ENCODE data around the gene POC5.
"Not testable (repeated sequence)": the region's sequence is repeated elsewhere in the genome, so short reads cannot be mapped to it uniquely, and the experiment has no call there.

POC5 gene

DNA sequence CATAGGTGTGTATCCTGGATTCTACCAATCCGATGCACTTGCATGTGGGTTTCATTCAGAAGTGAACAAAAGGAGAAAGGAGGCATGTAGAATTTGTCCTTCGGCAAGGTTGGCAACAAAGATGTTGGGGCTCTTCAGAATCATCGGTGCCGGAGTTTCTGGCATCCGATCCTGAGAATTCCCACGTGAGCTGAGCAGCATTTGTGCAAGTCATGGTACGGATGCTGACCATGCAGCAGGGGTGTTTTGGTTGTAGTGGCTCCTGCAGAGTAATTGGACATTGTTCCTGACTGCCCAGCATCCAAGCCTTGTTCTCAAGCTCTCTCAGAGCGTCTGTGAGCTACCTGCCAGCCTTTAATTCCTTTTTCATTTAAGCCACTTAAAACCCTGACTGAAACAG is 19.0 kb upstream of the POC5 start:
- CTCF ChIA-PET: interaction anchor here (0.8 to 3.8 kb wide), 4 partner anchors 8 to 439 kb away, joined by 3 to 29 read pairs (median 8); no protein-coding TSS in a partner anchor
- POLR2A ChIA-PET: no interaction called here
- DNase-seq (ENCODE audit: extremely low spot score): no peak
- TF ChIP-seq, protein P1, sequence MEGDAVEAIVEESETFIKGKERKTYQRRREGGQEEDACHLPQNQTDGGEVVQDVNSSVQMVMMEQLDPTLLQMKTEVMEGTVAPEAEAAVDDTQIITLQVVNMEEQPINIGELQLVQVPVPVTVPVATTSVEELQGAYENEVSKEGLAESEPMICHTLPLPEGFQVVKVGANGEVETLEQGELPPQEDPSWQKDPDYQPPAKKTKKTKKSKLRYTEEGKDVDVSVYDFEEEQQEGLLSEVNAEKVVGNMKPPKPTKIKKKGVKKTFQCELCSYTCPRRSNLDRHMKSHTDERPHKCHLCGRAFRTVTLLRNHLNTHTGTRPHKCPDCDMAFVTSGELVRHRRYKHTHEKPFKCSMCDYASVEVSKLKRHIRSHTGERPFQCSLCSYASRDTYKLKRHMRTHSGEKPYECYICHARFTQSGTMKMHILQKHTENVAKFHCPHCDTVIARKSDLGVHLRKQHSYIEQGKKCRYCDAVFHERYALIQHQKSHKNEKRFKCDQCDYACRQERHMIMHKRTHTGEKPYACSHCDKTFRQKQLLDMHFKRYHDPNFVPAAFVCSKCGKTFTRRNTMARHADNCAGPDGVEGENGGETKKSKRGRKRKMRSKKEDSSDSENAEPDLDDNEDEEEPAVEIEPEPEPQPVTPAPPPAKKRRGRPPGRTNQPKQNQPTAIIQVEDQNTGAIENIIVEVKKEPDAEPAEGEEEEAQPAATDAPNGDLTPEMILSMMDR (IDR thresholded peaks at IDR 0.05; ENCODE audit: control extremely low read depth, extremely low read depth, low read depth, missing control alignments): no peak

DNA sequence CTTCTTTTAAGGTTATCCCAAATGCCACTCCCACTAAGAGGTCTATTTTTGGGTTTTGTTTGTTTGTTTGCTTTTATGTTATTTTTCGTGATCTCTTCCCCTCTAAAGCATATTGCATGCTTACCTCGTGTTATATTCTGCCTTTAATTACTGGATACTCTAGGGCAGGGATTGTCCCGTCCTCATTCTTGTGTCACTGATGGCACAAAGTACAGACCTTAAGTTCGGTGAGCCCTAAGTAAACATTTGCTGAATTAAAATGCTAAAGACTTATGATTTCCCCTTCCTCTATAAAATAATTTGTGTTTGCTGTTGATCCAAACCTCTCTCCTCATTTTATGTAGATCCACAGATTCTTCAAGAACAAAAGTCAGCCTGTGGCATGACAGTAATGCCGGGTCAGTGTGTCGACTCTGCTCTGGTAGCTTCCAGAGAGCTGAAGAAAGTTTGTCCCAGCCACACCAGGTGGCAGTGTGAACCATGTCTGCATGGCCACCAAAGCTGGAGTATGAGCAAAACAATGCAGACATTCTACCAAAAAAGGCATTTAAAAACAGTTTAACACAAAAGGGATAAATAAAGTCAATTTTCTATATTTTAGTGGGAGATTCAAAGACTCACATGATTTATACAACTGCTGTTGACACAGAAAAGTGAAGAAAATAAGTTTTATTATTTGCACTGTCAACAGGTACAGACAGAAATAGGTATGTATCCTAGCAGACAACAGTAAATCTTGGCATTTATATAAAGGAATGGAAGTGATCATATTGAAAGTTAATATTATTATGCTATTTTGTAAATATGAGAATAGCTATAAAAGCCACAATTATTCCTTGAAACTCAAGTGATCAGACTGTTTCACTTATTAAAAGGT is 17.9 kb upstream of the POC5 start:
- TF ChIP-seq, protein P1 (IDR thresholded peaks at IDR 0.05; ENCODE audit: control extremely low read depth, extremely low read depth, low read depth, missing control alignments): peak; percentile 63
- ChIA-PET CTCF (interaction anchor here (0.7 to 3.8 kb wide), 12 partner anchors 9 to 533 kb away, joined by 3 to 29 read pairs (median 4); no protein-coding TSS in a partner anchor), POLR2A (no interaction called here)
- peak; percentile 36 for DNase-seq (ENCODE audit: extremely low spot score)

- TF ChIP-seq, protein P1 (IDR thresholded peaks at IDR 0.05; ENCODE audit: control extremely low read depth, extremely low read depth, low read depth, missing control alignments): no peak
- ChIA-PET CTCF (interaction anchor here (1.5 kb wide), 1 partner anchor 520 kb away, joined by 3 read pairs; no protein-coding TSS in a partner anchor), POLR2A (no interaction called here)
- no peak for DNase-seq (ENCODE audit: extremely low spot score)
These were observed 16.5 kb upstream of the POC5 start for GRCh38 chr5:75733767-75734166.

DNA sequence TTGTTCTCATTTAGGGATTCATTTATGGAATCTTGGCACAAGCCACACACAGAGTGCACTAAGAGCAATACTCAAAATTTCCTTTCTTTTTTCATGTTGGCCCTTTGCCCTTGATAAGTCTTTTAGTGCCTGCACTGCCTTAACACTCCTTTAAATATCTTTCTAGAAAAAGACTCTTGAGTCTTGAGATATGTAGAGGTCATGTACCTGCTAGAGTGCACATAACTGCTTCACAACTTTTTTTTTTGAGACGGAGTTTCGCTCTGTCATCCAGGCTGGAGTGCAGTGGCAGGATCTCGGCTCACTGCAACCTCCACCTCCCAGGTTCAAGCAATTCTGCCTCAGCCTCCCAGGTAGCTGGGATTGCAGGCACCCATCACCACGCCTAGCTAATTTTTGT is 14.3 kb upstream of the POC5 start:
- CTCF ChIA-PET: interaction anchor here (1.4 kb wide), 1 partner anchor 444 kb away, joined by 4 read pairs; no protein-coding TSS in a partner anchor
- DNase-seq (ENCODE audit: extremely low spot score); POLR2A ChIA-PET: not testable (repeated sequence)

DNA sequence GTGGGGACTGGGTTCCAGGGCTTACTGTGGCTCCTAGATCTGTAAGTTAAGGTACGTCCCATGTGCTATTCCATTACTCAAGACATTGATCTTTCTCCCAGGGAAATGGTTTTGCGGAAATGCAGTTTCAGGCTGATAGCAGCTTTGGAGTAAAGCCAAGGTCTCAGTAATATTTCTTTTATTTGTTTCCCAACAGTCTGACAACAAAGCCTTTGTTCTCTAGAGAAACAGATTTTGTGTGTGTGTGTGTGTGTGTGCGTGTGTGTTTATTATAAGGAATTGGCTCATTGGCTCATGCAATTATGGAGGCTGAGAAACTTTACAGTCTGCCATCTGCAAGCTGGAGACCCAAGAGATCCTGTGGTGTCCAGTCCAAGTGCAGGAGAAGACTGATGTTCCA is 12.1 kb upstream of the POC5 start:
- TF ChIP-seq, protein P1 (IDR thresholded peaks at IDR 0.05; ENCODE audit: control extremely low read depth, extremely low read depth, low read depth, missing control alignments): no peak
- CTCF ChIA-PET: no interaction called here
- DNase-seq (ENCODE audit: extremely low spot score): no peak
- POLR2A ChIA-PET: no interaction called here

- TF ChIP-seq, protein P1 (IDR thresholded peaks at IDR 0.05; ENCODE audit: control extremely low read depth, extremely low read depth, low read depth, missing control alignments): no peak
- ChIA-PET CTCF (interaction anchor here (1.3 to 1.6 kb wide), 3 partner anchors 9 to 447 kb away, joined by 3 to 5 read pairs (median 4); no protein-coding TSS in a partner anchor), POLR2A (no interaction called here)
- no peak for DNase-seq (ENCODE audit: extremely low spot score)
These were observed 10.7 kb upstream of the POC5 start for GRCh38 chr5:75727931-75728330.

DNA sequence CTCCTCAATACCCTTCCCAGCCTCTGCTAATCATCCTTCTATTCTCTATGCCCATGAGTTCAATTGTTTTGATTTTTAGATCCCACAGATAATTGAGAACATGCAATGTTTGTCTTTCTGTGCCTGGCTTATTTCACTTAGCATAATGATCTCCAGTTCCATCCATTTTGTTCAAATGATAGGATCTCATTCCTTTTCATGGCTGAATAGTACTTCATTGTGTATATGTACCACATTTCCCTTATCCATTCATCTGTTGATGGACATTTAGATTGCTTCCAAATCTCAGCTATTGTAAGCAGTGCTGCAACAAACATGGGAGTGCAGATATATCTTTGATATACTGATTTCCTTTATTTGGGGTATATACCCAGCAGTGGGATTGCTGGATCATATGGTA is 9.0 kb upstream of the POC5 start:
- DNase-seq (ENCODE audit: extremely low spot score); POLR2A ChIA-PET; CTCF ChIA-PET: not testable (repeated sequence)

Measured in GM10248 (cell line).